HepG2 (cell line): ENCODE measurements around the gene OPRL1. TPM values are rescaled to one million over a fixed set of nuclear protein-coding genes. Genes with fewer than 3 reads are reported as not detected.
A peak's percentile ranks its signal among the peaks of the same experiment; 100 is the strongest.

Experiments used
- ATF1 ChIP-seq: IDR thresholded peaks from 2 replicates; pipeline ENCODE4 v1.6.1; 2016; ENCODE audit warnings: mild to moderate bottlenecking, control low read depth
- ATF6 ChIP-seq: sonication (generic); formaldehyde crosslinking; conservative IDR thresholded peaks from 2 replicates; pipeline ENCODE4 v1.4.0; 2020; ENCODE audit warnings: missing genetic modification reagents
- BHLHE40 ChIP-seq: IDR thresholded peaks from 2 replicates; pipeline ENCODE4 v1.6.1; 2011; ENCODE audit warnings: low read length, improper control_type of control experiment
- CBX2 ChIP-seq, 2 experiments: fragments of 200-600 bp in 1 of 2; sonication (generic); formaldehyde crosslinking in 1 of 2; IDR thresholded peaks; 2 replicates each; pipeline versions ENCODE4 v1.7.0 to v1.8.1; 2018 to 2022; ENCODE audit warnings: low read depth in 2 of 2, low read length in 1 of 2, mild to moderate bottlenecking in 1 of 2, missing genetic modification reagents in 1 of 2
- EEA1 ChIP-seq: sonication (generic); formaldehyde crosslinking; IDR thresholded peaks from 2 replicates; pipeline ENCODE4 v1.5.1; 2020; ENCODE audit warnings: mild to moderate bottlenecking, missing genetic modification reagents, borderline replicate concordance
- FOXA3 ChIP-seq: IDR thresholded peaks from 2 replicates; pipeline ENCODE4 v1.6.1; 2016; ENCODE audit warnings: missing genetic modification reagents, missing compliant biosample characterization
- NFE2L2 ChIP-seq: fragments of 150-350 bp; IDR thresholded peaks from 2 replicates; pipeline ENCODE4 v1.6.1; 2014; ENCODE audit warnings: low read length
- PHB2 ChIP-seq: fragments of 450-650 bp; IDR thresholded peaks from 2 replicates; pipeline ENCODE4 v1.6.1; 2018; ENCODE audit not compliant: partially characterized antibody
- PPARG ChIP-seq: conservative IDR thresholded peaks from 2 replicates; pipeline ENCODE4 v1.6.1; 2016; ENCODE audit warnings: missing biosample characterization, missing genetic modification reagents
- SNAPC2 ChIP-seq: sonication (generic); formaldehyde crosslinking; IDR thresholded peaks from 2 replicates; pipeline ENCODE4 v1.8.1; 2022; ENCODE audit warnings: mild to moderate bottlenecking, missing genetic modification reagents
- SRY ChIP-seq: sonication (generic); formaldehyde crosslinking; IDR thresholded peaks from 2 replicates; pipeline ENCODE4 v1.8.0; 2022; ENCODE audit warnings: mild to moderate bottlenecking, missing genetic modification reagents
- WIZ ChIP-seq: sonication (generic); formaldehyde crosslinking; IDR thresholded peaks from 2 replicates; pipeline ENCODE4 v1.5.1; 2020; ENCODE audit warnings: mild to moderate bottlenecking, missing genetic modification reagents
- ZBTB26 ChIP-seq: IDR thresholded peaks from 2 replicates; pipeline ENCODE4 v1.6.1; 2016; ENCODE audit warnings: missing compliant biosample characterization, missing genetic modification reagents, borderline replicate concordance
- ZBTB38 ChIP-seq: sonication (generic); formaldehyde crosslinking; IDR thresholded peaks from 2 replicates; pipeline ENCODE4 v1.5.1; 2020; ENCODE audit warnings: mild to moderate bottlenecking, missing genetic modification reagents
- ZNF12 ChIP-seq: sonication (generic); formaldehyde crosslinking; IDR thresholded peaks from 2 replicates; pipeline ENCODE4 v1.5.0; 2020; ENCODE audit warnings: missing genetic modification reagents
- ZNF337 ChIP-seq: sonication (generic); formaldehyde crosslinking; IDR thresholded peaks from 2 replicates; pipeline ENCODE4 v1.5.1; 2020; ENCODE audit warnings: missing genetic modification reagents, low read depth, mild to moderate bottlenecking, borderline replicate concordance
- ZNF354B ChIP-seq: sonication (generic); formaldehyde crosslinking; IDR thresholded peaks from 2 replicates; pipeline ENCODE4 v1.8.0; 2022; ENCODE audit warnings: mild to moderate bottlenecking, missing genetic modification reagents
- ZNF441 ChIP-seq: sonication (generic); formaldehyde crosslinking; IDR thresholded peaks from 2 replicates; pipeline ENCODE4 v1.7.0; 2021; ENCODE audit warnings: missing genetic modification reagents, borderline replicate concordance
- ZNF451 ChIP-seq: sonication (generic); formaldehyde crosslinking; IDR thresholded peaks from 2 replicates; pipeline ENCODE4 v1.5.0; 2020; ENCODE audit warnings: mild to moderate bottlenecking, missing genetic modification reagents
- ZNF496 ChIP-seq: sonication (generic); formaldehyde crosslinking; IDR thresholded peaks from 2 replicates; pipeline ENCODE4 v1.8.1; 2023; ENCODE audit warnings: mild to moderate bottlenecking, moderate library complexity, missing genetic modification reagents; ENCODE audit not compliant: insufficient replicate concordance
- ZNF503 ChIP-seq: sonication (generic); formaldehyde crosslinking; IDR thresholded peaks from 2 replicates; pipeline ENCODE4 v1.4.0; 2020; ENCODE audit warnings: missing genetic modification reagents
- ZNF891 ChIP-seq: sonication (generic); formaldehyde crosslinking; IDR thresholded peaks from 2 replicates; pipeline ENCODE4 v1.5.0; 2020; ENCODE audit warnings: mild to moderate bottlenecking, missing genetic modification reagents
- ZSCAN5A ChIP-seq: sonication (generic); formaldehyde crosslinking; IDR thresholded peaks from 2 replicates; pipeline ENCODE4 v1.8.0; 2022; ENCODE audit warnings: mild to moderate bottlenecking, missing genetic modification reagents, borderline replicate concordance
- polyA plus RNA-seq, 8 experiments: library from polyadenylated mRNA; depleted of rRNA in 3 of 8; stranded (reverse) in 7 of 8; unstranded in 1 of 8; fragments of >200 nt; fragmentation: Illumina TruSeq in 4 of 8; extraction: Trizol in 4 of 8; gene quantifications; 2 replicates each; pipeline versions ENCODE4 v1.2.1 to v1.2.3, GENCODE V29; 2011 to 2016; ENCODE audit warnings: low read depth in 4 of 8, missing spikeins in 1 of 8, mixed read lengths in 1 of 8; ENCODE audit not compliant: insufficient read depth in 1 of 8
- total RNA-seq, 5 experiments: library from RNA; depleted of rRNA; stranded (reverse); fragments of >200 nt; fragmentation: Illumina TruSeq; extraction: Trizol; gene quantifications; 2 replicates each; pipeline ENCODE4 v1.2.3, GENCODE V29; 2016; ENCODE audit warnings: low read depth in 1 of 5

OPRL1 gene
- total and polyA plus RNA-seq, 2 of the 13 experiments (the other 11 are each of a cell fraction or from before 2014, with no cell fraction given), result 0.35 to 0.71 TPM

GRCh38 chr20:64050261-64051032 is 29.4 kb upstream of the OPRL1 start (continued):
- TF ChIP-seq SRY (CRISPR knock-in tag) (no peak), PPARG (0 out of 2 replicates have a peak, but pooled peaks have one; percentile 36), ZNF441 (CRISPR knock-in tag) (no peak; the same call in 1 of the 2 replicates), BHLHE40 (no peak), NFE2L2 (no peak), WIZ (no peak), ZNF12 (no peak), ZBTB26 (CRISPR knock-in tag) (peak; percentile 75; the same call in 1 of the 2 replicates), ATF1 (no peak), ZBTB38 (peak; percentile 45; the same call in 1 of the 2 replicates), EEA1 (CRISPR knock-in tag) (peak; percentile 54; the same call in 1 of the 2 replicates), ZNF337 (CRISPR knock-in tag) (peak; percentile 7; the same call in 1 of the 2 replicates), ZNF496 (no peak), ATF6 (CRISPR knock-in tag) (no peak; the same call in 1 of the 2 replicates), PHB2 (no peak), ZNF503 (CRISPR knock-in tag) (peak; percentile 85; the same call in 1 of the 2 replicates), ZNF891 (CRISPR knock-in tag) (no peak; the same call in none of the 2 replicates), SNAPC2 (CRISPR knock-in tag) (peak; percentile 97), ZNF354B (CRISPR knock-in tag) (peak; percentile 97; the same call in 1 of the 2 replicates), ZSCAN5A (peak; percentile 94; the same call in 1 of the 2 replicates), ZNF451 (CRISPR knock-in tag) (peak; percentile 65; the same call in 1 of the 2 replicates), CBX2 (IDR thresholded peaks at IDR 0.05; ENCODE audit: low read depth, low read length) (no peak), CBX2 (CRISPR knock-in tag; IDR thresholded peaks at IDR 0.05; ENCODE audit: low read depth) (no peak), FOXA3 (CRISPR knock-in tag) (peak; percentile 22; the same call in 1 of the 2 replicates)
